Astrocyte of the hippocampus (primary cell): ENCODE results near the gene CTNNA2.

Source experiments
- DNase-seq: peaks from one replicate; pipeline ENCODE4 v3.0.0; 2011; ENCODE audit warnings: low read depth, low spot score

CTNNA2 gene

GRCh38 chr2:79981316-79981715 is 468.5 kb downstream of the CTNNA2 start:
- no peak for DNase-seq

DNA sequence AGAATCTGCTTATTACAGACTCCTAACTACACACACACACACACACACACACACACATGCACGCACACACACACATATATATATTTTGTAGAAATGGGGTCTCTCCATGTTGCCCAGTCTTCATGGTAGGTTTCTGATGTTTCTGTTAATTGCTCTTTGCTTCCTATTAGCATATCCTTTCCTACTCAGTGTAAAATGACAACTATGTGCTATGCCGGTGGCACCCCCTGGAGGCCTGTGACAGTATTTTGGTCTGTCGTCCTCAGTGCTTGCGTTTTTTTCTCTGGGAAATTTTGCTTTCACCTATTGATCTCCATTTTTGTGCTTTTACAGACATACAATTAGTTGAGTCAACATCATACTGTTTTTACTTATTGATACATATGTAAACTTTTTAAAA is 469.6 kb downstream of the CTNNA2 start:
- DNase-seq, result no peak

DNA sequence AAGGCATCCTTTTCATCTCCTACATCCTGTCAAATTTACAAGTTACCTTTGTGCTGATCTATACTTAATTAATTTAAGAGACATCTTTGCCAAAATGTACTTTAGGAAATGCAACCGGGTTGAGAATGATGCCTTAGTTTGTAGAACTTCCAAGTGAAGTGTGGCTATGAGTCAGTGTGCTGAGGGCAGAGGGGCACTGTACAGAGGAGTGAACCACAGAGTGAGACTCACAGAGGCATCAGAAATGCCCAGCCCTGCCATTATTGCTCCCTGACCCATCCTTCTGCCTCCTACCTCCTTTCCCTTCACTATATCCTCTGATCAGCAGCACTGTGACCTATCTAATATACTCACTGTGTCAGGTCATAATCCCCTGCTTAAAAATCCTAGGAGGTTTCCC is 471.6 kb downstream of the CTNNA2 start:
- no peak for DNase-seq

DNA sequence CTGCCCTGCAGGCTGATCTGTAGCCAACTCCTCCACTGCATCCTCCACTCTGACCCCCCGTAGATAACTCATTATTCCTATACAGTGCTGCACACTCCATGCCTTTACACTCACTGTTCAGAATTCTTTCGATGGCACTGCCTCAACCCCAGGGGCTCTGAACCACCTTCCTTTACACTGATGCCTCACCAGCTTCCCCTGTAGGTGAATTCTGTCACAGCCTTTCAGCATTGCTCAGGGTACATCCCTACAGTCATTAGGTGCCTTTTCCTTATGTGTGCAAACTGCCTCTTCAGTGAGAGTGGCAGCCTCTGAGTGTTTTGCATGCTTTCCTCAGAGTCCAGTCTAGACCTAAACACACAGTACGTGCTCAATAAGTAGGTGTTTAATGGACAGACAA is 472.3 kb downstream of the CTNNA2 start:
- DNase-seq, result no peak

DNA sequence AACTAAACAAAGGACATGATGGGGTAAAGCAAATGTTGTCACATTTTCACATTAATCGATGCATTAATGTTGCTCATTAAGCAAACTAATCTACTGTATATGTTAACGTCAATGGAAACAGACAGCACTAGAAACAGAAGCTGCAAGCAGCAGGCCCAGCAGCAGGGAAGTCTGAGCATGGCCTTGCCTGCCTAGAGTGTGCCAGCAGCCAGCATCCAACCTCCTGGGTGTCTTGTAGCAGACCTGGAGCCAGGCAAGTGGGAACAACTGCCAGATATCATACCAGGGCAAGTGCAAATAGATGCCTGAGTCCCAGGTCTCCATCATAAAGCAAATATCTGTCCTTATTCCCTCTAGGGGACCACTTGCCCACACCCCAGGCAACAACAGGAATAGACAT is 472.7 kb downstream of the CTNNA2 start:
- DNase-seq, result no peak

- DNase-seq, result peak; percentile 16
Observed at GRCh38 chr2:79993144-79993543, 480.3 kb downstream of the CTNNA2 start.

DNA sequence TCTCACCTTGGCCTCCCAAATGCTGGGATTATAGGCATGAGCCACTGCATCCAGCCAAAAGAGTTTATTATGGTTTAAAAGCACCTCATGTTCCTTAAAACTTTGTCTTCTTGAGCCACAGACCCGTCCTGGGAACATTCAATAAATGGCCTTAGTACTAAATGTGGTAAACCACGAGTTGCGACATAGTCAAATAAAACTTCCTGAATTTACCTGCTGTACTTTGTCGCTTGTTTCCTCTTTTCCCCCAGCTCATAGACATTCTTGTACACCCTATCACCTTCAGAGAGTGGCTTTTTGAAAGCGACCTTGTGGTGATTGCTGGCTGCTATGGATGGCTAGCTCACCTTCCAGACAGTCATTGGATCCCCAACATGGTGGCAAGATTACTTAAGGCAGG is 481.3 kb downstream of the CTNNA2 start:
- no peak for DNase-seq

- DNase-seq, result no peak
Observed at GRCh38 chr2:79994965-79995364, 482.1 kb downstream of the CTNNA2 start.

GRCh38 chr2:79996709-79997108 is 483.9 kb downstream of the CTNNA2 start:
- DNase-seq, result no peak

DNA sequence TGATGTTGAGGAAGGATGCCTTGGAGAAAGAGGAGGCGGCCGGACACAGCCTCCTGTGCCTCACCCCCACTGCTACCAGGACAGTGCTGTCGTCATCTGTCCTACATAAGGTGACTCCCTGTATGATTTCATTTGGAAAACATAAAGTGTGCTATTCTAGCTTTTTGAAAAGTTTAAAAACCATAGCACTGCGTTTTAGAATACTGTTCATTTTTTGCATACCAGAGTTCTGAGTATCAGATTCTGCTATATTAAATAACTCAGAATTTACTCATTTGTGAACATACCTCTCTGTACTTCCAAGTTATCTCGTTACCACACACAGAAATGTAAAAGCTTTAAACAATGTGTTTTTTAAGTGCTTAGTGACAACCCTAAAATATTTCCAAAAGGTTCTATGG is 488.9 kb downstream of the CTNNA2 start:
- peak; percentile 12 for DNase-seq

DNA sequence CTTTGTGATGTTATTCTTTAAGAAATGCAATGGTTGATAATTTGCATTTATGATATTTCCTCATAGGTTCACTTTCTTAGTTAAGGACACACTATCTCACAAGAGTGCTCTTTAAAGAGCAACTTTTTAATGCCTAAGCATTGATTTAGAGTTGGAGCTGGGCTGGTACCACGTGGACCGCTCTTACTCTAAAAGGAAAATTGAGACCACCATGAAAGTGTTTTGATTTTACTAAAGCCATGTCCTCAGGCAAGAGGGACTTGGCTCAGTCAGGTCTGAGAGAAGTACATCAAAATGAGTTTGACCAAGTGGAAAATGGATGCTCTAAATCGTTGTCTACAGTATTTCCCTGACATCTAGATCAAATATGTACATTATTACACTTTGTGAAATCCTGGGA is 489.3 kb downstream of the CTNNA2 start:
- no peak for DNase-seq

DNA sequence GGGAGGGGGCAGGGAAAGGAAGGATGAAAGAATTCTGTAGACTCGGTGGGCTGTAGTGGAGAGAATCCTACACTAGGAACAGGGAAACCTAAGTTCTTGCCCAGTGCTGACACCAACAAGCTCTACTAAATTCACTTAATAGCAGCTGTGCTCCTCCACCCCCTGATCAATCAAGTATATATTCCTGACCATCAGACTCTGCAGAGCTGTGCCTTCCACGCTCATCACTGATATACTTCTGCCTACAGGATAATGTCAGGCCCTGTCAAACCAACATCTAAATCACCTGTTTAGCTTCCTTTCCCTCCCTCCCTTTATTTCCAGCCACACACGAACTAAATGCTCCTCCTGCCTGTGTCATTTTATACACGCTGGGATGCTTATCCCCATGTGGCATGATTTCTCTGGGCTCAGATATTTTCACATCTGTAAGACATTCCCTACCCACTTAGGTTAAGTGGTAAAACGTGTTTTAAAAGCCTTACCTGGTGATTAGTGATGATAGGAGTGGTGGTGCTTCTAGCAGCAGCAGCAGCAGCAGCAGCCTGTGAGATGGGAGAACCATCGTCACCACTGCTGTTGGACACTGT is 489.8 kb downstream of the CTNNA2 start:
- DNase-seq, result no peak

DNA sequence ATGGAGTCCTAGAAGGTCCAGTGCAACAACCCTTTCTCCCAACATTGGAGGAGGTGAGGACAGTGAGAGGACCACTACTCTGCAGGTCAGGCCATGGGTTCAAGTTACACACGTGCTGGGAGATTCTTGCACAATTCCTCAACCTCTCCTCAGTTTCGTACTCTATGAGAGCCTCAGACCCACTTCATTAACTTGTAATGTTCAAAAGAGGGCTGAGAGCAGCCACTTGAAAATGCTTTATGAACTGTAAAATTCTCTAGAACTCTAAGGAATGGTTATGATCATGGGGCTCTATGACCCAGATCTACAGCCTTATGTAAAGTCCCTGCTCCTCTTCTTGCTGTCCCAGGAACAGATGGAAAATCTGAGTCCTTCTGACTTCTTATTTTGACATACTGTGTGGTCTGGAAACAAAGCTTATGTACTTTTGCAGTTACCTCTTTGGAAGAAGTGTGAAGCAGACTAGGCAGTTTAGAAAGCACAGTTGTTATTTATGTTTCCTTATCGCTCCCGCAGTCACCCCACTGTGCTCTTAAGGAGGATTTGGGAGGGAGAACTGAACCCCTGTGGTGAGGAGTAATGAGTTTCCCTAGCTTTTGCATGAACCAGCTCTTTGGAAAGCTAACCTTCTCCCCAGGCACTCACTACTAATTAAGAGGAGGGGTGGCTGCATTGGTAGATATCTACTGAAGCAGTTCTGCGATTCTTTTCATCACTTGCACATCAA is 495.1 kb downstream of the CTNNA2 start:
- DNase-seq, result no peak

DNA sequence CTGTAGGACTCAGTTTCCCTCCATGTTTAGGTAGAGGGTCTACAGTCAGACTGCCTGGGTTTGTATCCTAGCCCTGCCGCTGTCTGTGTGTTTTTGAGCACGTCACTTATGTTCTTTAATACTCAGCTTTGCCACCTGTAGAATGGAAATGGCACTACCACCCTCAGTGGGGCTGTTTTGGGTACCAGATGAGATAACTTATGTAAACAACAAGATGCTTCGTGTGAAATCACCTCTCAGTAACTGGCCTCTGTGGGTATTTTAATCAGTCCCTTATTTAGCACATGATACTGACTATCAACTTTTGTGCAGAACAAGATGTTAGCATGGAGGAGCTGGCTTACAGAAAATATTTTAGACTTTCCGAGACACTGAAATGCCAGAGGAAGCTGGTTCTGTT is 495.7 kb downstream of the CTNNA2 start:
- DNase-seq, result no peak

- no peak for DNase-seq
Observed at GRCh38 chr2:80009211-80009610, 496.4 kb downstream of the CTNNA2 start.

DNA sequence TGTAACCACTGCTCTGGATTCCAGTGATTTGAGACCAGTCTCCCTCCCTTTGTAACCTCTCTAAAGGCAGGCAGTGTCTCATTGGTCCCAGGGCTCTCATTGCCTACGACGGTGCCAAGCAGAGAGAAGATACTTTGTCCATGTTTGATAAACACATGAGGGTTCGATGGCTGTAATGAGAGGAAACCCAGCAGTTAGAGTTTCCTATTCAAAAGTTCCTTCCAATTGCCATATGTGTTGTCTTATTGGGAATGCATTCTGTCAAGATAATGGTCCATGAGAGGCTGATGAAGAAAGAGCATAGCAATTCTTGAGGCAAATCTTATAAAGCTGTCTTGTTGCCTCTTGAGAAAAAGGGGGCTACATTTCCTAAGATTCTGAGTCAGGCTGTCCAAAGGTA is 499.2 kb downstream of the CTNNA2 start:
- no peak for DNase-seq

- DNase-seq, result no peak
Observed at GRCh38 chr2:80014637-80015036, 501.8 kb downstream of the CTNNA2 start.

GRCh38 chr2:80016171-80016570 is 503.3 kb downstream of the CTNNA2 start:
- no peak for DNase-seq

- DNase-seq, result no peak
Observed at GRCh38 chr2:80019571-80020460, 507.0 kb downstream of the CTNNA2 start.

- DNase-seq, result no peak
Observed at GRCh38 chr2:80022018-80022417, 509.2 kb downstream of the CTNNA2 start.

- no peak for DNase-seq
Observed at GRCh38 chr2:80026040-80026729, 513.3 kb downstream of the CTNNA2 start.

GRCh38 chr2:80028051-80028450 is 515.2 kb downstream of the CTNNA2 start:
- DNase-seq, result no peak
